Omental fat pad (tissue), 4 donors: Measurements from ENCODE around the gene NONO. TPM values are rescaled to one million over a fixed set of nuclear protein-coding genes. Genes with fewer than 3 reads are reported as not detected.

Source experiments
- ATAC-seq: fragments of 150-250 bp; one replicate; pipeline ENCODE4 v1.9.1; 2016; ENCODE audit warnings: mild to moderate bottlenecking, moderate library complexity; ENCODE audit not compliant: low FRiP score
- DNase-seq: peaks from one replicate; pipeline ENCODE4 v3.0.0-alpha.2; 2019; ENCODE audit warnings: low spot score
- total RNA-seq, 4 donors: library from RNA; depleted of rRNA; stranded (reverse); fragments of >200 nt; gene quantifications; one replicate each; pipeline ENCODE4 v1.1.0, GENCODE V29; 2016
- TF ChIP-seq, protein P1 (sequence below), 3 donors: fragments of 450-650 bp; IDR thresholded peaks; one replicate each; pipeline ENCODE4 v1.5.1; 2016 to 2017; ENCODE audit warnings: antibody characterized with exemption in 3 of 3, mild to moderate bottlenecking in 3 of 3, moderate library complexity in 2 of 3

The NONO gene, protein sequence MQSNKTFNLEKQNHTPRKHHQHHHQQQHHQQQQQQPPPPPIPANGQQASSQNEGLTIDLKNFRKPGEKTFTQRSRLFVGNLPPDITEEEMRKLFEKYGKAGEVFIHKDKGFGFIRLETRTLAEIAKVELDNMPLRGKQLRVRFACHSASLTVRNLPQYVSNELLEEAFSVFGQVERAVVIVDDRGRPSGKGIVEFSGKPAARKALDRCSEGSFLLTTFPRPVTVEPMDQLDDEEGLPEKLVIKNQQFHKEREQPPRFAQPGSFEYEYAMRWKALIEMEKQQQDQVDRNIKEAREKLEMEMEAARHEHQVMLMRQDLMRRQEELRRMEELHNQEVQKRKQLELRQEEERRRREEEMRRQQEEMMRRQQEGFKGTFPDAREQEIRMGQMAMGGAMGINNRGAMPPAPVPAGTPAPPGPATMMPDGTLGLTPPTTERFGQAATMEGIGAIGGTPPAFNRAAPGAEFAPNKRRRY
- 100 to 1,000 TPM; 180 to 262 (median 199) TPM for total RNA-seq

DNA sequence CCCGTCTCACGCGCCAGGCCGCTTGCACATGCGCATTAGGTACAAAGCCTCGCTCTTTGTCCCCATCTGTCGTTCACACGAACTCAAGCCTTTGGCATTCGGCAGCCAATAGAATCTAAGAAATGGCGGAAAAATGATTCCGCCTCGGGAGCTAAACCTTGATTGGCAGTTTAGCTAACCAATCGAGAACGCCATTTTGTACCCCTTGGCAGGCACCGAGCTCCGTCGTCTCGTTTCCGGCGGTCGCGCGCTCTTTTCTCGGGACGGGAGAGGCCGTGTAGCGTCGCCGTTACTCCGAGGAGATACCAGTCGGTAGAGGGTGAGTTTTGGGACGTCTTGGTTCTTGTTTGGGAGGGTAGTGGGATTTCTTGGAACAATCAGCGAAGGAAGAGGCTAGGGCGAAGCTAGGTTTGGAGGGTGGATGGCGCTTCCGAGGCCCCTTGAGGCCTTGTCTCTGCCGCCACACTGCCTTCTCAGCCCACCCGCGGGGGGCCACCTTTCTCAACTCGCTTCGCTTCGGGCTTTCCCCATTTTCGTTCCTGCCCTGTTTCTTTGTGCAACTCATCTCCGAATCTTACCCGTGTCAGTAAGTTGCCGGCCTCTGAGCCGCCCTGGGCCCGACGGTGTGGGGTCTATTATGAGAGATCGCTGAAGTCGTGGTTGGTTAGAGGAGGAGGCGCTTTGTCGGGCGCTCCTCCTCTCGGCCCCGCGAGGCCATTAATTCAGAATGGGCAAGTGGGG, at the start of gene NONO:
Gene NONO, plus strand, starts transcription at position 233 of the 741 bp plus-strand sequence. CDS start 7,003 bp downstream, outside the sequence.
- TF ChIP-seq, protein P1, sequence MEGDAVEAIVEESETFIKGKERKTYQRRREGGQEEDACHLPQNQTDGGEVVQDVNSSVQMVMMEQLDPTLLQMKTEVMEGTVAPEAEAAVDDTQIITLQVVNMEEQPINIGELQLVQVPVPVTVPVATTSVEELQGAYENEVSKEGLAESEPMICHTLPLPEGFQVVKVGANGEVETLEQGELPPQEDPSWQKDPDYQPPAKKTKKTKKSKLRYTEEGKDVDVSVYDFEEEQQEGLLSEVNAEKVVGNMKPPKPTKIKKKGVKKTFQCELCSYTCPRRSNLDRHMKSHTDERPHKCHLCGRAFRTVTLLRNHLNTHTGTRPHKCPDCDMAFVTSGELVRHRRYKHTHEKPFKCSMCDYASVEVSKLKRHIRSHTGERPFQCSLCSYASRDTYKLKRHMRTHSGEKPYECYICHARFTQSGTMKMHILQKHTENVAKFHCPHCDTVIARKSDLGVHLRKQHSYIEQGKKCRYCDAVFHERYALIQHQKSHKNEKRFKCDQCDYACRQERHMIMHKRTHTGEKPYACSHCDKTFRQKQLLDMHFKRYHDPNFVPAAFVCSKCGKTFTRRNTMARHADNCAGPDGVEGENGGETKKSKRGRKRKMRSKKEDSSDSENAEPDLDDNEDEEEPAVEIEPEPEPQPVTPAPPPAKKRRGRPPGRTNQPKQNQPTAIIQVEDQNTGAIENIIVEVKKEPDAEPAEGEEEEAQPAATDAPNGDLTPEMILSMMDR (IDR thresholded peaks at IDR 0.05), result no peak
- ATAC-seq (peak; percentile 93), DNase-seq (peak; percentile 34)

DNA sequence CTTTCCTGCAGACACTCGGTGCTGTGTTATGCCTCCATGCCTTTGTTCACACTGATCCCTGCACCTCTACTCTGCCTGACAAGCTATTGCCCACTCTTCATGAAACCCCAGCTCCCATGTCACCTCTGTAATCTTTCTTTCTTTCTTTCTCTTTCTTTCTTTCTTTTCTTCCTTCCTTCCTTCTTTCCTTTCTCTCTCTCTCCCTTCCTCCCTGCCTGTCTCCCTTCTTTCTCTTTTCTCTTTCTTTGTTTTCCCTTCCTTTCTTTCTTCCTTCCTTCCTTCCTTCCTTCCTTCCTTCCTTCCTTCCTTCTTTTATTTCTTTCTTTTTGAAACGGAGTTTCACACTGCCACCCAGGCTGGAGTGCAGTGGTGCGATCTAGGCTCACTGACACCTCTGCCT, 48.0 kb upstream of the NONO start:
- TF ChIP-seq, protein P1 (IDR thresholded peaks at IDR 0.05), result no peak
- DNase-seq (no peak), ATAC-seq (no peak)

DNA sequence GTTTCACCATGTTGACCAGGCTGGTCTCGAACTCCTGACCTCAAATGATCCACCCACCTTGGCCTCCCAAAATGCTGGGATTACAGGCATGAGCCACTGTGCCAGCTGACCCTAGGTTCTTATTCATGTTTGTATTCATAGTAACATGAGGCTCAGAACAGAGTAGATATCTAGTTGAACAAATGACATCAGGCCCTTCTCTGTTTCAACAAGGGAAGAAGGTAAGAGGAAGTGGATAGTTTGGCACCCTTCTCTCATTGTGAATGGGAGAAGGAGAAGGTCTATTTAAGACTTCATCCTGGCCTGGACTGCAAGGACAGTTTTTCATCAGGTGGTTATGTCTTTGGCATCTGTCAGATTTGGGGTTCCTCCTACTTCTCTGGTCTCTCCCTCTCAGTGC, 46.6 kb upstream of the NONO start:
- DNase-seq (no peak), ATAC-seq (no peak)
- TF ChIP-seq, protein P1 (IDR thresholded peaks at IDR 0.05), result no peak

DNA sequence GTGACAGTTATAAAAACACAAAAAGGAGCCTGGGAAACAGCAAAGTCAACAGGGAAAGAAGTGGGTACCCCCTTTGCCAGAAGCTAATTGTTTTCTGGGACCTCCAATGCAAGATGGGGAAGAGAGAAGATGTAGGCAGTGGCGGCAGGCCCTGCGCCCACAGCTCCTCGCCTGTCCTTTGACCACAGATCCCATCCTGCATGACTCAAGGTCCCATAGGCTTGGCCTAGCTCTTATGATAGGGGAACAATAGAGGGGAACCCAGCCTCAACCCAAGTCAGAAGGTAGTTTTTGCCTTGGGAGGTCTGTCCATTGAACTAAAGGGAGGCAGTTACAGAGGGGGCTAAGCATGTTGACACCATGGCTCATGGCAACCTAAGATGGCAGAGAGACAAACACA, 43.7 kb upstream of the NONO start:
- TF ChIP-seq, protein P1 (IDR thresholded peaks at IDR 0.05), result no peak
- DNase-seq (no peak), ATAC-seq (no peak)

DNA sequence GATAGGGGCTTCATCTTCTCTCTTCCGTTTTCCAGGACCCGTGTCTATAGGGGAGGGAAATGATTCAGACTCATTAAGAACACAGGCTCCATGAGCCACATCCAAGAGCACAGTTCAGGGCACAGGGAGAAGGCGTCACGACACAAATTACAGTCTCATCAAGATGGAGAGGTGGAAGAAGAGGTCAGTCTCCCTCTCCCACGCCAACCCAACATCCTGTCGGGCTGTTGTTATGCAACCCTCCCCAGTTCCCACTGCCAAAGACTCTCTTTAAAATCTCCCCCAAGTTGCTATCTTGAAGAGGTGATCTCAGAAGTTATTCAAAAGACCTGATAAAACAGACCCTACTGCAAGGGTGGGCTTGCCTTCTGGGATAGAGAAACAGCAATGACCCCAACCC, 42.1 kb upstream of the NONO start:
- TF ChIP-seq, protein P1 (IDR thresholded peaks at IDR 0.05), result no peak
- ATAC-seq, result no peak
- DNase-seq, result no peak

DNA sequence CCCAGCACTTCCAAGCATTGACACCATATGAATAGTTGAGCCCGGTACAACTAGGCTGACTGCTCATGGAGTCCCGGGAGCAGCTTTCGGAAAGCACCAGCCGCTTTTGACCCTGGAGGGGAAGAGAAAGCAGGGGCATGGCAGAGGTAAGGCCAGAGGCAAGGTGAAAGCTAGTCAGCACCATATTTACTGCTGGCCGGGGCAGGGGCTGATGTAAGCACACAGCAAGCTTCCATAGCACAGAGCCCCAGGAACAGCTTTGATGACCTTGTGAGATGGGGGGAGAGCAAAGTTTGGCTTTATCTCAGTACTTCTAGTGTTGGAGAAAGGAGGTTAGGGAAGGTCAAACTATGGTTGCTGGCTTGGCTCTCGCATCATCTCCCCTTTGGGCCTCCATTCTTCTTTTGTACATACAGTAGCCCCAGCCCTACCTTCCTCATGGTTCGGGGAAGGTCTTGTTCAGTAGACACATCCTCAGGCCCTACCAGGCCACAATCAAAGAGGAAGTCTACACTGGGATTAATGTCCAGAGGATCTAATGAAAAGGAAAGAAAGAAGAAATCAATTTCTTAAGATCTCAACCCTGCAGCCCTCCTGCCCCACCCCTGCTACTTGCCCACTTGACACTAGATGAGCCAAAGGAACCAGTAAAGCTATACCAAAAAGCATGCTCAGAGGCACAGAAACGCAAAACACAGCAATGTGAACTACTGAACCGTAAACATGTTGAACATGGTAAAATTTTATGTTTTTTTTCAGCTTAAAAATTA, 38.9 kb upstream of the NONO start:
- ATAC-seq (no peak), DNase-seq (no peak)

More for the DNA sequence above, 38.9 kb upstream of the NONO start:
- TF ChIP-seq, protein P1 (IDR thresholded peaks at IDR 0.05), result no peak
